Ovary (tissue), 3 donors: Measurements from ENCODE around the gene C12orf76.

Source experiments
- POLR2A ChIP-seq: fragments of 450-650 bp; IDR thresholded peaks from one replicate; pipeline ENCODE4 v1.6.1; 2017; ENCODE audit warnings: antibody characterized with exemption, mild to moderate bottlenecking, moderate library complexity
- TF ChIP-seq, protein P1 (sequence below), 3 donors: fragments of 450-650 bp in 2 of 3; fragments of 200-600 bp in 1 of 3; IDR thresholded peaks; one replicate each; pipeline versions ENCODE4 v1.5.1 to v1.8.0; 2016 to 2022; ENCODE audit warnings: antibody characterized with exemption in 3 of 3, mild to moderate bottlenecking in 1 of 3
- donor health status: DM: no; HTN: no; CAD: no.

- no peak for TF ChIP-seq POLR2A
- TF ChIP-seq, protein P1, sequence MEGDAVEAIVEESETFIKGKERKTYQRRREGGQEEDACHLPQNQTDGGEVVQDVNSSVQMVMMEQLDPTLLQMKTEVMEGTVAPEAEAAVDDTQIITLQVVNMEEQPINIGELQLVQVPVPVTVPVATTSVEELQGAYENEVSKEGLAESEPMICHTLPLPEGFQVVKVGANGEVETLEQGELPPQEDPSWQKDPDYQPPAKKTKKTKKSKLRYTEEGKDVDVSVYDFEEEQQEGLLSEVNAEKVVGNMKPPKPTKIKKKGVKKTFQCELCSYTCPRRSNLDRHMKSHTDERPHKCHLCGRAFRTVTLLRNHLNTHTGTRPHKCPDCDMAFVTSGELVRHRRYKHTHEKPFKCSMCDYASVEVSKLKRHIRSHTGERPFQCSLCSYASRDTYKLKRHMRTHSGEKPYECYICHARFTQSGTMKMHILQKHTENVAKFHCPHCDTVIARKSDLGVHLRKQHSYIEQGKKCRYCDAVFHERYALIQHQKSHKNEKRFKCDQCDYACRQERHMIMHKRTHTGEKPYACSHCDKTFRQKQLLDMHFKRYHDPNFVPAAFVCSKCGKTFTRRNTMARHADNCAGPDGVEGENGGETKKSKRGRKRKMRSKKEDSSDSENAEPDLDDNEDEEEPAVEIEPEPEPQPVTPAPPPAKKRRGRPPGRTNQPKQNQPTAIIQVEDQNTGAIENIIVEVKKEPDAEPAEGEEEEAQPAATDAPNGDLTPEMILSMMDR (IDR thresholded peaks at IDR 0.05): no peak
These were observed 45.4 kb upstream of the C12orf76 start for GRCh38 chr12:110093631-110094311.
